Measurements from ENCODE around the gene PTPRD.

Gene PTPRD

GRCh38 chr9:8289681-8290080, 2323.1 kb downstream of the PTPRD start:
- Mint-ChIP-seq H3K27ac (no peak overlapping the region), H3K36me3 (ENCODE audit: low read depth) (no peaks in the 10 kb centered on the region), H3K27me3 (peaks cover 4% of the 10 kb centered on the region), H3K4me3 (no peak overlapping the region), H3K9me3 (peaks cover 5% of the 10 kb centered on the region), H3K4me1 (ENCODE audit: low read depth) (no peaks in the 10 kb centered on the region)

GRCh38 chr9:8287970-8288369, 2324.8 kb downstream of the PTPRD start:
- H3K27me3 Mint-ChIP-seq: peaks cover 4% of the 10 kb centered on the region
- no peak overlapping the region for H3K4me3 Mint-ChIP-seq

GRCh38 chr9:8287501-8287900, 2325.3 kb downstream of the PTPRD start:
- H3K4me1 Mint-ChIP-seq (ENCODE audit: low read depth): no peaks in the 10 kb centered on the region
- no peaks in the 10 kb centered on the region for H3K36me3 Mint-ChIP-seq (ENCODE audit: low read depth)
- no peak overlapping the region for H3K27ac Mint-ChIP-seq

More at GRCh38 chr9:8287970-8288369, 2324.8 kb downstream of the PTPRD start:
- H3K27ac Mint-ChIP-seq: no peak overlapping the region
- H3K36me3 Mint-ChIP-seq (ENCODE audit: low read depth): no peaks in the 10 kb centered on the region
- H3K9me3 Mint-ChIP-seq: no peaks in the 10 kb centered on the region
- no peaks in the 10 kb centered on the region for H3K4me1 Mint-ChIP-seq (ENCODE audit: low read depth)

GRCh38 chr9:8284884-8285283, 2327.9 kb downstream of the PTPRD start:
- H3K4me1 Mint-ChIP-seq (ENCODE audit: low read depth): no peaks in the 10 kb centered on the region
- H3K27ac Mint-ChIP-seq: no peak overlapping the region
- H3K4me3 Mint-ChIP-seq: no peak overlapping the region
- H3K27me3 Mint-ChIP-seq: peaks cover 4% of the 10 kb centered on the region
- no peaks in the 10 kb centered on the region for H3K36me3 Mint-ChIP-seq (ENCODE audit: low read depth)
- no peaks in the 10 kb centered on the region for H3K9me3 Mint-ChIP-seq

More at GRCh38 chr9:8287501-8287900, 2325.3 kb downstream of the PTPRD start:
- H3K27me3 Mint-ChIP-seq: peaks cover 4% of the 10 kb centered on the region
- H3K9me3 Mint-ChIP-seq: no peaks in the 10 kb centered on the region
- no peak overlapping the region for H3K4me3 Mint-ChIP-seq

GRCh38 chr9:8282535-8282934, 2330.3 kb downstream of the PTPRD start:
- H3K9me3 Mint-ChIP-seq: peaks cover 5% of the 10 kb centered on the region
- no peaks in the 10 kb centered on the region for H3K4me1 Mint-ChIP-seq (ENCODE audit: low read depth)
- no peak overlapping the region for H3K4me3 Mint-ChIP-seq
- H3K36me3 Mint-ChIP-seq (ENCODE audit: low read depth): no peaks in the 10 kb centered on the region
- no peak overlapping the region for H3K27ac Mint-ChIP-seq
- H3K27me3 Mint-ChIP-seq: no peaks in the 10 kb centered on the region

GRCh38 chr9:8280811-8281210, 2332.0 kb downstream of the PTPRD start:
- H3K36me3 Mint-ChIP-seq (ENCODE audit: low read depth): no peaks in the 10 kb centered on the region
- H3K27ac Mint-ChIP-seq: no peak overlapping the region
- H3K27me3 Mint-ChIP-seq: no peaks in the 10 kb centered on the region
- H3K4me1 Mint-ChIP-seq (ENCODE audit: low read depth): no peaks in the 10 kb centered on the region
- H3K9me3 Mint-ChIP-seq: peaks cover 15% of the 10 kb centered on the region
- no peak overlapping the region for H3K4me3 Mint-ChIP-seq

GRCh38 chr9:8278048-8278447, 2334.8 kb downstream of the PTPRD start:
- no peak overlapping the region for H3K27ac Mint-ChIP-seq
- no peaks in the 10 kb centered on the region for H3K27me3 Mint-ChIP-seq
- H3K4me1 Mint-ChIP-seq (ENCODE audit: low read depth): no peaks in the 10 kb centered on the region
- peaks cover 15% of the 10 kb centered on the region for H3K9me3 Mint-ChIP-seq
- H3K36me3 Mint-ChIP-seq (ENCODE audit: low read depth): no peaks in the 10 kb centered on the region
- H3K4me3 Mint-ChIP-seq: no peak overlapping the region

GRCh38 chr9:8270235-8270634, 2342.6 kb downstream of the PTPRD start:
- Mint-ChIP-seq H3K9me3 (no peaks in the 10 kb centered on the region), H3K27me3 (no peaks in the 10 kb centered on the region), H3K4me1 (ENCODE audit: low read depth) (no peaks in the 10 kb centered on the region), H3K36me3 (ENCODE audit: low read depth) (no peaks in the 10 kb centered on the region), H3K4me3 (no peak overlapping the region), H3K27ac (no peak overlapping the region)

GRCh38 chr9:8268881-8269280, 2343.9 kb downstream of the PTPRD start:
- H3K4me1 Mint-ChIP-seq (ENCODE audit: low read depth): no peaks in the 10 kb centered on the region
- no peaks in the 10 kb centered on the region for H3K27me3 Mint-ChIP-seq
- no peak overlapping the region for H3K27ac Mint-ChIP-seq
- H3K36me3 Mint-ChIP-seq (ENCODE audit: low read depth): no peaks in the 10 kb centered on the region
- H3K9me3 Mint-ChIP-seq: no peaks in the 10 kb centered on the region
- no peak overlapping the region for H3K4me3 Mint-ChIP-seq

- Mint-ChIP-seq H3K27me3 (no peaks in the 10 kb centered on the region), H3K4me3 (no peak overlapping the region), H3K36me3 (ENCODE audit: low read depth) (no peaks in the 10 kb centered on the region), H3K9me3 (no peaks in the 10 kb centered on the region), H3K27ac (no peak overlapping the region), H3K4me1 (ENCODE audit: low read depth) (no peaks in the 10 kb centered on the region)
These were observed 2344.5 kb downstream of the PTPRD start for GRCh38 chr9:8268216-8268878.

GRCh38 chr9:8267636-8268035, 2345.2 kb downstream of the PTPRD start:
- Mint-ChIP-seq H3K27ac (no peak overlapping the region), H3K9me3 (no peaks in the 10 kb centered on the region), H3K36me3 (ENCODE audit: low read depth) (no peaks in the 10 kb centered on the region)

GRCh38 chr9:8266861-8267260, 2345.9 kb downstream of the PTPRD start:
- H3K4me3 Mint-ChIP-seq: no peak overlapping the region
- no peaks in the 10 kb centered on the region for H3K36me3 Mint-ChIP-seq (ENCODE audit: low read depth)
- H3K9me3 Mint-ChIP-seq: no peaks in the 10 kb centered on the region
- H3K4me1 Mint-ChIP-seq (ENCODE audit: low read depth): no peaks in the 10 kb centered on the region
- no peaks in the 10 kb centered on the region for H3K27me3 Mint-ChIP-seq
- H3K27ac Mint-ChIP-seq: no peak overlapping the region

More at GRCh38 chr9:8267636-8268035, 2345.2 kb downstream of the PTPRD start:
- Mint-ChIP-seq H3K4me3 (no peak overlapping the region), H3K4me1 (ENCODE audit: low read depth) (no peaks in the 10 kb centered on the region), H3K27me3 (no peaks in the 10 kb centered on the region)

- Mint-ChIP-seq H3K9me3 (no peaks in the 10 kb centered on the region), H3K4me1 (ENCODE audit: low read depth) (peaks cover 3% of the 10 kb centered on the region), H3K4me3 (no peak overlapping the region), H3K27ac (no peak overlapping the region), H3K27me3 (no peaks in the 10 kb centered on the region), H3K36me3 (ENCODE audit: low read depth) (no peaks in the 10 kb centered on the region)
These were observed 2347.5 kb downstream of the PTPRD start for GRCh38 chr9:8265281-8265680.
